K562 (cell line): ENCODE measurements around the gene RALGPS1. TPM values are rescaled to one million over a fixed set of nuclear protein-coding genes. Genes with fewer than 3 reads are reported as not detected.

Source experiments
- CBFA2T2 ChIP-seq: fragments of 450-650 bp; conservative IDR thresholded peaks from 2 replicates; pipeline ENCODE4 v1.6.1; 2017; ENCODE audit warnings: mild to moderate bottlenecking
- FOS ChIP-seq: IDR thresholded peaks from 3 replicates; pipeline ENCODE4 v1.6.1; 2011; ENCODE audit not compliant: insufficient read length; ENCODE audit errors: extremely low read depth
- GATAD2B ChIP-seq: fragments of 450-650 bp; IDR thresholded peaks from 2 replicates; pipeline ENCODE4 v1.6.1; 2017; ENCODE audit warnings: mild to moderate bottlenecking, borderline replicate concordance
- NUFIP1 ChIP-seq: fragments of 450-650 bp; IDR thresholded peaks from 2 replicates; pipeline ENCODE4 v1.6.1; 2018; ENCODE audit not compliant: partially characterized antibody
- SP1 ChIP-seq: sonication (generic); formaldehyde crosslinking; IDR thresholded peaks from 2 replicates; pipeline ENCODE4 v1.8.1; 2022; ENCODE audit warnings: mild to moderate bottlenecking, missing genetic modification reagents
- TOE1 ChIP-seq, 2 experiments: fragments of 450-650 bp in 1 of 2; sonication (generic) in 1 of 2; formaldehyde crosslinking in 1 of 2; IDR thresholded peaks; 2 replicates each; pipeline versions ENCODE4 v1.7.1 to v1.8.0; 2016 to 2022; ENCODE audit warnings: borderline replicate concordance in 2 of 2, mild to moderate bottlenecking in 2 of 2, antibody characterized with exemption in 1 of 2, inconsistent platforms in 1 of 2, low read depth in 1 of 2, missing genetic modification reagents in 1 of 2, moderate library complexity in 1 of 2
- YY1 ChIP-seq, 3 experiments: IDR thresholded peaks; 2 replicates each; pipeline ENCODE4 v1.6.1; 2011; ENCODE audit warnings: low read length in 2 of 3, mild to moderate bottlenecking in 2 of 3, moderate library complexity in 2 of 3, borderline replicate concordance in 1 of 3, control low read depth in 1 of 3, low read depth in 1 of 3; ENCODE audit not compliant: insufficient read depth in 3 of 3, insufficient replicate concordance in 2 of 3, control insufficient read depth in 1 of 3, insufficient read length in 1 of 3; ENCODE audit errors: extremely low read depth in 1 of 3
- ZNF184 ChIP-seq: sonication (generic); formaldehyde crosslinking; IDR thresholded peaks from 2 replicates; pipeline ENCODE4 v1.5.0; 2020; ENCODE audit warnings: missing genetic modification reagents
- polyA plus RNA-seq, 8 experiments: library from polyadenylated mRNA; depleted of rRNA in 4 of 8; stranded (reverse) in 5 of 8; unstranded in 3 of 8; fragments of >200 nt; fragmentation: Nextera tagmentation in 2 of 8; fragmentation: Illumina TruSeq in 1 of 8; extraction: Ambion mirVana in 2 of 8; extraction: Trizol in 1 of 8; gene quantifications; 2 replicates each; pipeline versions ENCODE4 v1.2.1 to v1.2.3, GENCODE V29; 2011 to 2014; ENCODE audit warnings: inconsistent platforms in 1 of 8, missing spikeins in 1 of 8
- total RNA-seq, 7 experiments: library from RNA; depleted of rRNA in 6 of 7; stranded (reverse); fragments of >200 nt in 6 of 7; fragmentation: Illumina TruSeq in 2 of 7; extraction: Trizol in 2 of 7; gene quantifications; 2 replicates each; pipeline versions ENCODE4 v1.2.1 to v1.2.3, GENCODE V29; 2011 to 2021; ENCODE audit warnings: low replicate concordance in 1 of 7
- TF ChIP-seq, protein P1 (sequence below), 2 experiments: fragments of 450-650 bp; IDR thresholded peaks; 2 replicates each; pipeline ENCODE4 v1.6.1; 2016; ENCODE audit warnings: mild to moderate bottlenecking in 2 of 2, borderline replicate concordance in 1 of 2, low read depth in 1 of 2, moderate library complexity in 1 of 2
- TF ChIP-seq, protein P2 (sequence below): fragments of 450-650 bp; IDR thresholded peaks from 2 replicates; pipeline ENCODE4 v1.6.1; 2017; ENCODE audit warnings: antibody characterized with exemption, mild to moderate bottlenecking

Gene RALGPS1
- total and polyA plus RNA-seq, 9 of the 15 experiments (the other 6 are each of a cell fraction or from before 2014, with no cell fraction given): 0.04 to 2.6 (median 1.5) TPM

DNA sequence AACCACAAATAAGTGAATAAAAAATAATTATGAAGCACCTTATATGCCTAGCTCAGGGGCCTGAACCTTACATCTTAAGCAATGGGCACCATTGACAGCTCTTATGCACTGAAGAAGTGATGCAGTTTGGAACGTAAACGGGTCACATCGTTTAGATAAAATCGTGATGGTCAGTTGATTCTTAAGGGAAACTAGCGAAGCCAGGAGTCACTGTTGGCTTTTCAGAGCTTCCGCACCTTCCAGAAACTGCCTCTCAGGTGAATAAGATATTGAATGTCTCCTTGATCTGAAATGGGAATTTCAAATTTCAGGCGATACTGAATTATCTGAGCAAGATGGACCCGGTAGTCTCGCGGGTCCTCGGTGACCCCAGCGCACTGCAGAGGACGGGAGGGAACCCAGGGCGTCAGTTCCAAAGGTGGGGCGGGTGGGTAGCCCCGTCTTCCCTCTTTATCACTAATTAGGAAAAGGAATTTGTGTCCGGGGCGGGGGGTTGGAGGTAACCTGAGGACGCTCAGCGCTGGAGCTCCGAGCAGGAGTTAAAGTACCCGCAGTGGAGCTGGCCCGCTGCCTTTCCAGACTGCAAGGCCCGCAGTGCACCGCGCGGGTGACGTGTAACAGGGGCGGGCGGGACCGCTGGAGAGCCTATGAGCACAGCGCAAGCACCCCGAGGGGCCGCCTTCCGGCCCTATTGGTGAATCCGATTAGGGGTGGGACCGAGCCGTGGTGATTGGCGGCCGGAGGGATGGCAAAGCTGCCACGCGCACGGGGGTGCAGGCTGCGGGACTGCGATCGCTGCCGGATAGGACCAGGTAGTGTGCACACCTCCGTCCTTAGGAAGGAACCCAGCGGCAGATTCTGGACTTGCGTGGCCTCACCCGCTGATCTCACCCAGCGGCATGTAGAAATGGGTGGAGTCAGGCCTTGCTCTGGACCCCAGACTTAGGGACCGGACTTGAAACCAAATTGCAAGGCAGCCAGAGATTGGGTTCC lies 330.3 kb downstream of the RALGPS1 start (continued):
- TF ChIP-seq ZNF184 (CRISPR knock-in tag) (no peak), TOE1 (IDR thresholded peaks at IDR 0.05; ENCODE audit: borderline replicate concordance) (no peak), TOE1 (CRISPR knock-in tag; IDR thresholded peaks at IDR 0.05; ENCODE audit: borderline replicate concordance, low read depth) (no peak), YY1 (IDR thresholded peaks at IDR 0.05; ENCODE audit: borderline replicate concordance in 1 of 3, control insufficient read depth in 1 of 3, extremely low read depth in 1 of 3, insufficient read depth in 3 of 3, insufficient read length in 1 of 3, insufficient replicate concordance in 2 of 3, low read depth in 1 of 3, low read length in 2 of 3) (peak in 1 of 3 experiments; percentile 21), GATAD2B (no peak), SP1 (CRISPR knock-in tag) (peak; percentile 88), FOS (peak; percentile 87), CBFA2T2 (no peak), NUFIP1 (no peak)
- TF ChIP-seq, protein P1, sequence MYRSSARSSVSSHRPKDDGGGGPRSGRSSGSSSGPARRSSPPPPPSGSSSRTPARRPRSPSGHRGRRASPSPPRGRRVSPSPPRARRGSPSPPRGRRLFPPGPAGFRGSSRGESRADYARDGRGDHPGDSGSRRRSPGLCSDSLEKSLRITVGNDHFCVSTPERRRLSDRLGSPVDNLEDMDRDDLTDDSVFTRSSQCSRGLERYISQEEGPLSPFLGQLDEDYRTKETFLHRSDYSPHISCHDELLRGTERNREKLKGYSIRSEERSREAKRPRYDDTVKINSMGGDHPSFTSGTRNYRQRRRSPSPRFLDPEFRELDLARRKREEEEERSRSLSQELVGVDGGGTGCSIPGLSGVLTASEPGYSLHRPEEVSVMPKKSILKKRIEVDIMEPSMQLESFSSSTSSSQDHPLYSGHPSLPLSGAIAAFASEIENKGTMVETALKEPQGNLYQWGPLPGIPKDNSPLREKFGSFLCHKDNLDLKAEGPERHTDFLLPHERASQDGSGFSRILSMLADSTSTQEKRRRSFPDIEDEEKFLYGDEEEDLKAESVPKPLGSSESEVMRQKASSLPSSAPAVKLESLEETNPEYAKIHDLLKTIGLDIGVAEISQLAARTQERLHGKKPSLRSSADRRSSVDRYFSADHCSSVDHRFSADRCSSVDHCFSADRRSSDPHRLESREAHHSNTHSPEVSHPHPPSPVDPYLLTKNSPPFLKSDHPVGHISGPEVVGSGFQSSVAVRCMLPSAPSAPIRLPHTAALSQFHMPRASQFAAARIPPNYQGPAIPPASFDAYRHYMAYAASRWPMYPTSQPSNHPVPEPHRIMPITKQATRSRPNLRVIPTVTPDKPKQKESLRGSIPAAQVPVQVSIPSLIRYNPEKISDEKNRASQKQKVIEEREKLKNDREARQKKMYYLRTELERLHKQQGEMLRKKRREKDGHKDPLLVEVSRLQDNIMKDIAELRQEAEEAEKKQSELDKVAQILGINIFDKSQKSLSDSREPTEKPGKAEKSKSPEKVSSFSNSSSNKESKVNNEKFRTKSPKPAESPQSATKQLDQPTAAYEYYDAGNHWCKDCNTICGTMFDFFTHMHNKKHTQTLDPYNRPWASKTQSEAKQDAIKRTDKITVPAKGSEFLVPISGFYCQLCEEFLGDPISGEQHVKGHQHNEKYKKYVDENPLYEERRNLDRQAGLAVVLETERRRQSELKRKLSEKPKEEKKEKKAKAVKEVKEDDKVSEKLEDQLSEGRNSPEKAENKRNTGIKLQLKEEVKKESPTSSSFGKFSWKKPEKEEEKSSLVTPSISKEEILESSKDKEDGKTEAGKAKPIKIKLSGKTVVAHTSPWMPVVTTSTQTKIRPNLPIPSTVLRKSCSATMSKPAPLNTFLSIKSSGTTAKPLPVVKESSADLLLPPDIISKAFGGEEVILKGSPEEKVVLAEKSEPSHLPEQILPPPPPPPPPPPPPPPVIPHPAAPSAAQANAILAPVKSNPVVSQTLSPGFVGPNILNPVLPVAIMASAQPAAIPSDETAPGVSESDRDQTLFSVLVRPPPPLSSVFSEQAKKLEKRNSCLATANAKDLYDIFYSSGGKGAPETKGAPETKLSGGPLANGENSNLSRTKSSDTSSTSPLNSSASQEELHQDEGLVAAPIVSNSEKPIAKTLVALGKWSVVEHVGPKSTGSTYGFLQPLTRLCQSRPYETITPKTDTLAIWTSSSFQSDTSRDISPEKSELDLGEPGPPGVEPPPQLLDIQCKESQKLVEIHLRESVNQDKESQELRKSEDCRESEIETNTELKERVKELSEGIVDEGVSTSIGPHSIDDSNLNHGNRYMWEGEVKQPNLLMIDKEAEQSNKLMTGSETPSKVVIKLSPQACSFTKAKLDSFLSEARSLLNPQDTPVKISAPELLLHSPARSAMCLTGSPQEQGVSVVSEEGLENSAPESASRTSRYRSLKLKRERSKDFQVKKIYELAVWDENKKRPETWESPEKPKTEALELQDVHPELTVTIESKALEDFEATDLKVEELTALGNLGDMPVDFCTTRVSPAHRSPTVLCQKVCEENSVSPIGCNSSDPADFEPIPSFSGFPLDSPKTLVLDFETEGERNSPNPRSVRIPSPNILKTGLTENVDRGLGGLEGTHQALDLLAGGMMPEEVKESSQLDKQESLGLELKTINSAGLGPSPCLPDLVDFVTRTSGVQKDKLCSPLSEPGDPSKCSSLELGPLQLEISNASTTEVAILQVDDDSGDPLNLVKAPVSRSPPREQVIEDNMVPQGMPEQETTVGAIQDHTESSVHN (IDR thresholded peaks at IDR 0.05; ENCODE audit: borderline replicate concordance in 1 of 2, low read depth in 1 of 2): no peak
- TF ChIP-seq, protein P2, sequence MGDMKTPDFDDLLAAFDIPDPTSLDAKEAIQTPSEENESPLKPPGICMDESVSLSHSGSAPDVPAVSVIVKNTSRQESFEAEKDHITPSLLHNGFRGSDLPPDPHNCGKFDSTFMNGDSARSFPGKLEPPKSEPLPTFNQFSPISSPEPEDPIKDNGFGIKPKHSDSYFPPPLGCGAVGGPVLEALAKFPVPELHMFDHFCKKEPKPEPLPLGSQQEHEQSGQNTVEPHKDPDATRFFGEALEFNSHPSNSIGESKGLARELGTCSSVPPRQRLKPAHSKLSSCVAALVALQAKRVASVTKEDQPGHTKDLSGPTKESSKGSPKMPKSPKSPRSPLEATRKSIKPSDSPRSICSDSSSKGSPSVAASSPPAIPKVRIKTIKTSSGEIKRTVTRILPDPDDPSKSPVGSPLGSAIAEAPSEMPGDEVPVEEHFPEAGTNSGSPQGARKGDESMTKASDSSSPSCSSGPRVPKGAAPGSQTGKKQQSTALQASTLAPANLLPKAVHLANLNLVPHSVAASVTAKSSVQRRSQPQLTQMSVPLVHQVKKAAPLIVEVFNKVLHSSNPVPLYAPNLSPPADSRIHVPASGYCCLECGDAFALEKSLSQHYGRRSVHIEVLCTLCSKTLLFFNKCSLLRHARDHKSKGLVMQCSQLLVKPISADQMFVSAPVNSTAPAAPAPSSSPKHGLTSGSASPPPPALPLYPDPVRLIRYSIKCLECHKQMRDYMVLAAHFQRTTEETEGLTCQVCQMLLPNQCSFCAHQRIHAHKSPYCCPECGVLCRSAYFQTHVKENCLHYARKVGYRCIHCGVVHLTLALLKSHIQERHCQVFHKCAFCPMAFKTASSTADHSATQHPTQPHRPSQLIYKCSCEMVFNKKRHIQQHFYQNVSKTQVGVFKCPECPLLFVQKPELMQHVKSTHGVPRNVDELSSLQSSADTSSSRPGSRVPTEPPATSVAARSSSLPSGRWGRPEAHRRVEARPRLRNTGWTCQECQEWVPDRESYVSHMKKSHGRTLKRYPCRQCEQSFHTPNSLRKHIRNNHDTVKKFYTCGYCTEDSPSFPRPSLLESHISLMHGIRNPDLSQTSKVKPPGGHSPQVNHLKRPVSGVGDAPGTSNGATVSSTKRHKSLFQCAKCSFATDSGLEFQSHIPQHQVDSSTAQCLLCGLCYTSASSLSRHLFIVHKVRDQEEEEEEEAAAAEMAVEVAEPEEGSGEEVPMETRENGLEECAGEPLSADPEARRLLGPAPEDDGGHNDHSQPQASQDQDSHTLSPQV: no peak
